ENCODE measurements around the gene TRAK1. TPM values are rescaled to one million over a fixed set of nuclear protein-coding genes. Genes with fewer than 3 reads are reported as not detected.

Gene TRAK1
- total and polyA plus RNA-seq, 7 experiments from 2014 or later = 4.8 to 30.4 (median 13.9) TPM

DNA sequence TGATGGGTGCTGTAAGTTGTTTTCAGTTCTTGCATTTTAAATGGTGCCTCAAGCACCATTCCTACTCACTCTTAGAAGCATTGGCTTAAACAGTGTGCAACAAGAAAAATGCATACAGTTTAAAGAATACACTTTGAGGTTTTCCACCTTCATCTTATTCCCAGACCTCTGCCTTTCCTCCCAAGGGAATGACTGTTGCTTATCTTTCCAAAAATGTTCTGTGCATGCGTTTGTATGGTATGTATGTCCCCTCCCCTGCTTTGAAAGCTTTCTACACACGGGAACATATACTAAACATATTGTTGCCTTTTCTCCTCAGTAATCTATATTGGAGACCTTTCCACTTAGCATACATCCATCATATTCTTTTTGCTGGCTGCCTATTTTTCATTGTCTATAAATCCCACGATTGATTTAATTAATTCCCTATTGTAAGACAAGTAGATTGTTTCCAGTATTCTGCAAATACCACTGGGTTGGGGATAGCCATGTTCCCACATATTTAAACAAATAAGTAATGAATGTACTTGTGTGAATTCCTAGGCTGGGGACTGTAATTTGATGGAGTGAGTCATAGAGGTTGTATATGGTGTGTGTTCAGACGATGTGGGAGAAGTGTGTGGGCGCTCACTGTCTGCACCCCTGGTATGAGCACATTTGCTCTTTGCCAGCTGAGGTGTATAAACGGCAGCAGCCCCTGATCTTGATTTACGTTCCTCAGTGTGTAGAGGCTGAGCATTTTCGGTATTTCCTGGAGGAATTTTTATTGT, 5.8 kb downstream of the TRAK1 start:
- POLR2A ChIA-PET = interaction anchor here (0.5 kb wide), 1 partner anchor 1867 kb away, joined by 3 read pairs; no protein-coding TSS in a partner anchor
- Mint-ChIP-seq H3K4me1 (peaks cover 10 to 23% (median 17%) of the 10 kb centered on the region in 7 donors), H3K27ac (no peak overlapping the region), H3K9me3 (no peaks in the 10 kb centered on the region), H3K4me3 (no peak overlapping the region), H3K27me3 (no peaks in the 10 kb centered on the region), H3K36me3 (peaks cover 0 to 8% (median 4%) of the 10 kb centered on the region in 5 donors)
- H3K27me3 ChIP-seq (ENCODE audit: control insufficient read depth in 2 of 2, insufficient read depth in 2 of 2, low read length in 2 of 2) = no peaks in the 10 kb centered on the region
- intact Hi-C loops (cut with micrococcal nuclease) = loop anchor here (5.0 to 10.0 kb wide), 3 partner anchors 85 to 1782 kb away; no protein-coding TSS in a partner anchor
- peak in 1 of 9 donors; percentile 40 for DNase-seq
- no peaks in the 10 kb centered on the region for H3K36me3 ChIP-seq (ENCODE audit: control insufficient read depth in 2 of 3, insufficient read depth in 3 of 3, low read length in 3 of 3)
- no peaks in the 10 kb centered on the region for H3K9me3 ChIP-seq (ENCODE audit: control insufficient read depth in 2 of 3, low read length in 3 of 3)
- CTCF ChIA-PET = no interaction called here
- H3K4me1 ChIP-seq (ENCODE audit: control insufficient read depth in 2 of 2, insufficient read depth in 2 of 2, low read length in 2 of 2) = no peaks in the 10 kb centered on the region
- no peak for ATAC-seq
- no peak overlapping the region for H3K27ac ChIP-seq (ENCODE audit: low read depth, low read length)
- H3K4me3 ChIP-seq (ENCODE audit: low read length) = no peak overlapping the region

DNA sequence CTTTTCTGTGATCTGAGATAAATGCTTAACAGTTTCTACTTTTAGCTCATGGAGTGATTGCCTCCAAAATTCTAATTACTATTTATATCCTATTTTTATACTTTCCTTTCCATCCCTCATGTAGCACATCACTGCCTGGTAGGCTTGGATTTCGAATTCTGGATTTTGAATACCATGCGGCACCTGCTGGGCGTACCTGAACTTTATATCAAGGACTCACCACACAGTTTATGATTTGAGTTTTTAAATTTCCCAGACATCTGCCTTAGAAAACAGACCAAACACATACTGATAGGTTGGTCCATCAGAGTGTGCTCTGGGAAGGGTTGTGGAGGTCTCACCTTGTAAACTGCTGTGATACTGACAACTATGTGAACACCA, 6.4 kb downstream of the TRAK1 start:
- H3K9me3 ChIP-seq (ENCODE audit: control insufficient read depth in 2 of 3, low read length in 3 of 3) = no peaks in the 10 kb centered on the region
- no peak overlapping the region for H3K4me3 Mint-ChIP-seq
- no peaks in the 10 kb centered on the region for H3K4me1 ChIP-seq (ENCODE audit: control insufficient read depth in 2 of 2, insufficient read depth in 2 of 2, low read length in 2 of 2)
- H3K36me3 Mint-ChIP-seq = peaks cover 0 to 5% (median 0%) of the 10 kb centered on the region in 5 donors
- no peak for DNase-seq
- peaks cover 9 to 22% (median 11%) of the 10 kb centered on the region in 7 donors for H3K4me1 Mint-ChIP-seq
- H3K9me3 Mint-ChIP-seq = no peaks in the 10 kb centered on the region
- no peaks in the 10 kb centered on the region for H3K36me3 ChIP-seq (ENCODE audit: control insufficient read depth in 2 of 3, insufficient read depth in 3 of 3, low read length in 3 of 3)
- ChIA-PET CTCF (interaction anchor here (2.2 kb wide), 1 partner anchor 202 kb away, joined by 15 read pairs; no protein-coding TSS in a partner anchor), POLR2A (no interaction called here)
- intact Hi-C loops (cut with micrococcal nuclease) = loop anchor here (5.0 to 10.0 kb wide), 3 partner anchors 85 to 1783 kb away; no protein-coding TSS in a partner anchor
- no peak for ATAC-seq
- peak overlapping the region in 2 of 9 donors; percentile 5 to 81 for H3K27ac Mint-ChIP-seq
- H3K27me3 Mint-ChIP-seq = no peaks in the 10 kb centered on the region
- no peaks in the 10 kb centered on the region for H3K27me3 ChIP-seq (ENCODE audit: control insufficient read depth in 2 of 2, insufficient read depth in 2 of 2, low read length in 2 of 2)
- no peak overlapping the region for H3K4me3 ChIP-seq (ENCODE audit: low read length)
- no peak overlapping the region for H3K27ac ChIP-seq (ENCODE audit: low read depth, low read length)

DNA sequence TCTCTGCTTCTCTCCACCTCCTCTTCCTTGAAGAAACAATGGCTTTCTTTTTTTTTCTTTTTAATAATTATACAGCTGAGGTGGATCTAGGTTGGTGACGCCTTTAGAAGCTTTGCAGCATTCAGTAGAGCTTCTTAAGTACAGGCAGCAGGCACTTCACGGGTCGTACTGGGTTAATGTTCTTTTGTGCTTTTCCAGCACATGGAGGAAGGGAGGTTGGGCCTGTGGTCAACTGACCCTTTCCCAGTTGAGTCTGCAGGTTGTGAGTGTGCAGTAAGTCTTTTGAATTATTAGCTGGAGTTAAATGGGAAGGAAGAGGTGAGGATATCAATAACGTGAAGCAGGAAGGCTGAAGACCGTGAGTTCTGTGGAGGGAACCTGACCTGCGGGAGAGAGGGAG, 7.0 kb downstream of the TRAK1 start:
- ATAC-seq (no peak), DNase-seq (no peak)
- Histone ChIP-seq H3K27ac (ENCODE audit: low read depth, low read length) (no peak overlapping the region), H3K27me3 (ENCODE audit: control insufficient read depth in 2 of 2, insufficient read depth in 2 of 2, low read length in 2 of 2) (no peaks in the 10 kb centered on the region), H3K4me1 (ENCODE audit: control insufficient read depth in 2 of 2, insufficient read depth in 2 of 2, low read length in 2 of 2) (no peaks in the 10 kb centered on the region), H3K4me3 (ENCODE audit: low read length) (no peak overlapping the region), H3K9me3 (ENCODE audit: control insufficient read depth in 2 of 3, low read length in 3 of 3) (no peaks in the 10 kb centered on the region), H3K36me3 (ENCODE audit: control insufficient read depth in 2 of 3, insufficient read depth in 3 of 3, low read length in 3 of 3) (no peaks in the 10 kb centered on the region)
- no peak overlapping the region for H3K4me3 Mint-ChIP-seq
- H3K27ac Mint-ChIP-seq = peak overlapping the region in 2 of 9 donors; percentile 0 to 5
- H3K27me3 Mint-ChIP-seq = no peaks in the 10 kb centered on the region
- no peaks in the 10 kb centered on the region for H3K9me3 Mint-ChIP-seq
- ChIA-PET POLR2A (no interaction called here), CTCF (interaction anchor here (0.7 to 2.2 kb wide), 5 partner anchors 203 to 1513 kb away, joined by 3 to 15 read pairs (median 3); no protein-coding TSS in a partner anchor)
- H3K4me1 Mint-ChIP-seq = peaks cover 2 to 24% (median 10%) of the 10 kb centered on the region in 7 donors
- peaks cover 0 to 5% (median 0%) of the 10 kb centered on the region in 5 donors for H3K36me3 Mint-ChIP-seq
- intact Hi-C loops (cut with micrococcal nuclease) = loop anchor here (2.0 to 10.0 kb wide), 4 partner anchors 86 to 1783 kb away; partner anchors contain the start of gene ULK4 (in 1 of the 2)

DNA sequence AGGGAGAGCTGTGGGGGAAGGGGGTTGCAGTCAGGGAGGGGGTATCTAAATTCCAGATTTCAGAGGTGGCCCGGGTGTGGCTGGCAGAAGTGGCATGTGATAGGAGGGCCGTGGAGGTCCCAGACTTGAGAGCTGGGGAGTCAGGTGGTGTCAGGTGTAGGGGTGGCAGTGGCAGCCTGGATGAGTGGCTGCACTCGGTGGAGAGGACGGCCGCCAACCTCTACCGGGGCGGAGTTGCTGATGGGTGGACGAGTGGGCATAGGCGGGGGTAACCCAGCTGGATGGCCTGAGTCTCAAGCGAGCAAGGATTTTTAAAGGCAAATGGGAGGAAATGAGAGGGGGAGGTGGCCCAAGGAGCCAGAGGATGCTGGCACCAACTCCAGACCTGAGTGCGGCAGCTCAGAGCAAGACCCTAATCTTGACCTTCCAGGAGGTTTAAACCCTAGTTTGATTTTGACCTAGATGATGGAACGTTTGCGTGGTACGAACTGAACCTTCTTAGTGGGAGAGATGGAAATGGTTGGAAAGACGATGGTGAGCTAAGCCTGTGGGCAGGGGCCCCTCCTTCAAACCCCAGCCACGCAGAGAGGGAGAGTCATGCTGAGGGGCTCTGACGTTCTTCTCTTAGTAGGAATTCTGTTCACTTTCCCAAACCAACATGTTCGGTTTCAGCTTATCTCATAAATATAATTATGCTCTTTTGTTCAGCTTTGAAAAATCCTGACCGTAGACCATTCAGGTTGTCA, 8.0 kb downstream of the TRAK1 start:
- H3K27me3 Mint-ChIP-seq = no peaks in the 10 kb centered on the region
- Histone ChIP-seq H3K4me1 (ENCODE audit: control insufficient read depth in 2 of 2, insufficient read depth in 2 of 2, low read length in 2 of 2) (no peaks in the 10 kb centered on the region), H3K4me3 (ENCODE audit: low read length) (no peak overlapping the region), H3K36me3 (ENCODE audit: control insufficient read depth in 2 of 3, insufficient read depth in 3 of 3, low read length in 3 of 3) (no peaks in the 10 kb centered on the region), H3K27ac (ENCODE audit: low read depth, low read length) (no peak overlapping the region), H3K9me3 (ENCODE audit: control insufficient read depth in 2 of 3, low read length in 3 of 3) (no peaks in the 10 kb centered on the region), H3K27me3 (ENCODE audit: control insufficient read depth in 2 of 2, insufficient read depth in 2 of 2, low read length in 2 of 2) (no peaks in the 10 kb centered on the region)
- H3K4me1 Mint-ChIP-seq = peaks cover 0 to 23% (median 10%) of the 10 kb centered on the region in 7 donors
- ChIA-PET POLR2A (no interaction called here), CTCF (interaction anchor here (0.6 to 2.2 kb wide), 20 partner anchors 18 to 1772 kb away, joined by 3 to 15 read pairs (median 3); no protein-coding TSS in a partner anchor)
- peaks cover 0 to 9% (median 0%) of the 10 kb centered on the region in 5 donors for H3K36me3 Mint-ChIP-seq
- H3K4me3 Mint-ChIP-seq = no peak overlapping the region
- no peak overlapping the region for H3K27ac Mint-ChIP-seq
- ATAC-seq (no peak), DNase-seq (no peak)
- no peaks in the 10 kb centered on the region for H3K9me3 Mint-ChIP-seq
- intact Hi-C loops (cut with micrococcal nuclease) = loop anchor here (1.0 to 10.0 kb wide), 9 partner anchors 85 to 1784 kb away; partner anchors contain the start of gene ULK4 (in 2 of the 2)

DNA sequence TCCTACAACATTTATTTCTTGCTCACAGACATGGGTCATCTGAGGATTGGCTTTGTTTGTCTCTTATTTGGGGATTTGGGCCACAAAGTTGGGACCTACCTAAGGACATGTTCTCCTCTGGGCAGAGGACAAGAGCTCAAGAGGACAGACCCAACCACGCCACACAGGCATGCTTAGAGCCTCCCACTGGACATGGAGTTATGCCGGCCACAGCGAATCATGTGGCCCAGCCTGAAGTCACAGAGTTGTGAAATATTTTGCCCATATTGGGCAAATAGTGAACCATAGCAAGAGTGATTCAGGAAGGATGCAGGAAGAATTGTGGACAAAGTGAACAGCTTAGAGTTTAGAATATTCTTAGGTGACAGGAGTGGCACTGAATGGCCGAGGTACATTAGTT, 9.9 kb downstream of the TRAK1 start:
- peaks cover 0 to 23% (median 10%) of the 10 kb centered on the region in 7 donors for H3K4me1 Mint-ChIP-seq
- H3K27me3 Mint-ChIP-seq = no peaks in the 10 kb centered on the region
- Histone ChIP-seq H3K4me1 (ENCODE audit: control insufficient read depth in 2 of 2, insufficient read depth in 2 of 2, low read length in 2 of 2) (no peaks in the 10 kb centered on the region), H3K27me3 (ENCODE audit: control insufficient read depth in 2 of 2, insufficient read depth in 2 of 2, low read length in 2 of 2) (no peaks in the 10 kb centered on the region), H3K4me3 (ENCODE audit: low read length) (no peak overlapping the region), H3K9me3 (ENCODE audit: control insufficient read depth in 2 of 3, low read length in 3 of 3) (no peaks in the 10 kb centered on the region), H3K27ac (ENCODE audit: low read depth, low read length) (no peak overlapping the region), H3K36me3 (ENCODE audit: control insufficient read depth in 2 of 3, insufficient read depth in 3 of 3, low read length in 3 of 3) (no peaks in the 10 kb centered on the region)
- CTCF ChIA-PET = interaction anchor here (0.9 to 1.4 kb wide), 2 partner anchors 16 to 90 kb away, joined by 3 to 5 read pairs; no protein-coding TSS in a partner anchor
- H3K9me3 Mint-ChIP-seq = peaks cover 0 to 5% (median 0%) of the 10 kb centered on the region in 11 donors
- no peak for DNase-seq
- no peak overlapping the region for H3K27ac Mint-ChIP-seq
- H3K4me3 Mint-ChIP-seq = no peak overlapping the region
- peak; percentile 46 for ATAC-seq
- peaks cover 0 to 12% (median 5%) of the 10 kb centered on the region in 5 donors for H3K36me3 Mint-ChIP-seq
- POLR2A ChIA-PET = interaction anchor here (0.7 kb wide), 1 partner anchor 174 kb away, joined by 3 read pairs; no protein-coding TSS in a partner anchor
- intact Hi-C loops (cut with micrococcal nuclease) = no loop called here

DNA sequence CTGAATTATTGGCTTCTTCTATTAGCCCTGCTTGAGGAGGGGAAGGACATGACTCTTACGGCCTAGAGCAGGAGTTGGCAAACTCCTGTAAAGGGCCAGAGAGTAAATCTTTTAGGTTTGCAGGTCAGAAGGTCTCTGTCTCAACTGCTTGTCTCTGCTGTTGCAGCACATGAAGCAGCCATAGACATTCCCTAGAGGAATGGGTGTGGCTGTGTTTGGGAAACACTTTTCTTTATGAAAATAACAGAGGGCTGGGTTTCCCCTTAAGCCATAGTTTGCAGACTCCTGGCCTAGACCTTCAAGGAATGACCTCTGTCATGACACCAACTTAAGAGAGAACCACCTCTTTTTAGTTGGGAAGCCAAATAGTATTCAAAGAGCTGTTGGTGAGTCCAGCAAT, 10.3 kb downstream of the TRAK1 start:
- peaks cover 0 to 5% (median 0%) of the 10 kb centered on the region in 11 donors for H3K9me3 Mint-ChIP-seq
- H3K4me3 Mint-ChIP-seq = no peak overlapping the region
- no peak overlapping the region for H3K4me3 ChIP-seq (ENCODE audit: low read length)
- no peak overlapping the region for H3K27ac ChIP-seq (ENCODE audit: low read depth, low read length)
- H3K4me1 ChIP-seq (ENCODE audit: control insufficient read depth in 2 of 2, insufficient read depth in 2 of 2, low read length in 2 of 2) = no peaks in the 10 kb centered on the region
- no peaks in the 10 kb centered on the region for H3K27me3 Mint-ChIP-seq
- no peaks in the 10 kb centered on the region for H3K27me3 ChIP-seq (ENCODE audit: control insufficient read depth in 2 of 2, insufficient read depth in 2 of 2, low read length in 2 of 2)
- H3K9me3 ChIP-seq (ENCODE audit: control insufficient read depth in 2 of 3, low read length in 3 of 3) = no peaks in the 10 kb centered on the region
- DNase-seq (no peak), ATAC-seq (no peak)
- H3K27ac Mint-ChIP-seq = no peak overlapping the region
- no peaks in the 10 kb centered on the region for H3K36me3 ChIP-seq (ENCODE audit: control insufficient read depth in 2 of 3, insufficient read depth in 3 of 3, low read length in 3 of 3)
- intact Hi-C loops (cut with micrococcal nuclease) = no loop called here
- ChIA-PET CTCF (interaction anchor here (0.7 to 1.4 kb wide), 2 partner anchors 90 to 207 kb away, joined by 5 read pairs; no protein-coding TSS in a partner anchor), POLR2A (no interaction called here)
- H3K4me1 Mint-ChIP-seq = peaks cover 0 to 23% (median 10%) of the 10 kb centered on the region in 7 donors
- peaks cover 0 to 12% (median 5%) of the 10 kb centered on the region in 5 donors for H3K36me3 Mint-ChIP-seq

All from naive thymus-derived CD4-positive, alpha-beta T cell (primary cell).